Activated CD4-positive, alpha-beta T cell treated with anti-CD3 and anti-CD28 coated beads, Interleukin-2, Interleukin-6, amounts not matched to agents 100 ng/mL and 50 ng/mL, durations not matched to agents 16 hours and 8 hours (primary cell): ENCODE results near the gene CTU2.
A peak's percentile ranks its signal among the peaks of the same experiment; 100 is the strongest.
"Not testable (repeated sequence)": the region's sequence is repeated elsewhere in the genome, so short reads cannot be mapped to it uniquely, and the experiment has no call there.

Experiments used
- DNase-seq: peaks from one replicate; pipeline ENCODE4 v3.0.0-alpha.2; 2020

The CTU2 gene

GRCh38 chr16:88706229-88706964, at the start of gene CTU2, which contains the start of gene RNF166:
TSS of gene CTU2 (plus strand) at chr16:88706503. CDS start at chr16:88706531, 28 bp downstream.
TSS of gene RNF166 (minus strand) at chr16:88706408. CDS start at chr16:88706325, 83 bp downstream.
- DNase-seq = peak; percentile 96

GRCh38 chr16:88657371-88657770, 48.9 kb upstream of the CTU2 start:
- no peak for DNase-seq

GRCh38 chr16:88658714-88659113, 47.6 kb upstream of the CTU2 start:
- no peak for DNase-seq

GRCh38 chr16:88659160-88659559, 47.1 kb upstream of the CTU2 start:
- DNase-seq = no peak

DNA sequence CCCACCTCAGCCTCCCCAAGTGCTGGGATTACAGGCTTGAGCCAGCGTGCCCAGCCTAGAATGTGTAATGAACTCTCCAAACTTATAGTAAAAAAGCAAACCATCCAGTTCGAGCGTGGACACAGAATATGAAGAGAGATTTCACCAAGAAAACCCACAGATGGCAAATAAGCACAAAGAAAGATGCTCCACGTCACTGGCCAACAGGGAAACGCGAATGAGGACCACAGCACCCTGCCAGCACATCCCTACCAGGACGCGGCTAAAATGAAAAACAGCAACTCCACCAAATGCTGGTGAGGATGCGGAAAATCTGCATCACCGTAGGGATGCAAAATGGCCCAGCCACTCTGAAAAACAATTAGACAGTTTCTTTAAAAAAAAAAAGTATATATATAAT, 44.8 kb upstream of the CTU2 start:
- DNase-seq = no peak

DNA sequence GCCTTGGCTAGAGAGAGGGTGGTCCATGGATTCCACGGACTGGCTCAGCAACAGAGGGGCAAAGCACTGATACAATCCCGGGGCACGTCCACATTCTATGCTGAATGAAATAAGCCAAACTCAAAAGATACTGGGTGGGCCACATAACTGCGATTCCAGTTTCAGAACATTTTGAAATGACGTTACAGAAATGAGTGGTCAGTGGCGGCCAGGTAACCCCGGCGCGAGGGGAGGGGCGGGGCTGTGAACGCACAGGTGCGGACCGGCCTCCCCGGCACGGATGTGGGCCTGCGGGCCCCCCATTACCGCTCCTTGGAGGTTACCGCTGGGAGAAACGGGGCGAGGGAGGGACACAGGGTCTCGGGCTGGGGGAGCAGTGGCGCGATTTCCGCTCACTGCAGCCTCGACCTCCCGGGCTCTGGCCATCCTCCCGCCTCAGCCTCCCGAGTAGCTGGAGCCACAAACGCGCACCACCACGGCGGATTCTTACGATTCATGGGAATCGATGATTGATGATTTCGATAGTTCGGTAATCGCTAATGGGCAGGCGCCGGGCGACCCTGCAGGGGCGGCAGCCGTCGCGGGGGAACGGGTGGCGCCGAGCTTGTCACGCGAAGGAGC, 44.0 kb upstream of the CTU2 start:
- DNase-seq = peak; percentile 39

DNA sequence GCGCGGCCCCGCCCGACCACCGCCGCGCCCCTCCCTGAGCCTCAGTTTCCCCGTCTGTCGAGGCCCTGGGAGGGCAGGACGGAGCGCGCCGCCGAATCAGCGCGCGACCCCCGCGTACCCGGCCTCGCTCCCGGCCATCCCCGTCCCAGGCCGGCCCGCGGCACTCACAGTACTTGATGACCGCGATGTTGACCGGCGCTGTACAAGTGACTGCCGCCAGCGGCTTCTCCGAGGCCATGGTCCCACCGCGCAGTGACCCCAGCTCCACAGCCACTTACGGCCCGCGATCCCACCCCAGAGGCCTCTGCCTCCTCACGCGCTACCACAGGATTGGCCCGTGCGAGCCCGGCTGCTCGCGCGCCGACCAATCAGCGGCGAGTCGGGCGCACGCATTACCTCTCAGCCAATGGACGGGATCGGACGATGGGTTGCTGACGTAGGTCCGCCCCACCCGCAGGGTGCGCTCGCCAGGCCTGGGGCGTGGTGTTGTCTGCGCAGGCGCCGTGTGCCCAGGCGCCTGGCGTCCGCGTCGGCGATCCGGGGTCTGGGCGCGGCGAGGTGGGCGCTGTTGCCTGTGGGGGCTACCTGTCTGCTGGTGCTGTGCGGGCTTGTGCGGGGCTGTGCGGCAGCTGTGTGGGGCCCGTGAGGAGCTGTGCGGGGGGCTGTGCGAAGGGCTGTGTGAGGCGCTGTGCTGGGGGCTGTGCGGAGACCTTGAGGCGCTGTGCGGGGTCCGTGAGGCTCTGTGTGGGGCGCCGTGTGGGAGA, 43.3 kb upstream of the CTU2 start, which contains the start of gene MVD:
Gene MVD, minus strand, starts transcription at position 249 of the 764 bp plus-strand sequence. Its CDS starts 11 bp downstream, at position 238.
- DNase-seq = peak; percentile 98

GRCh38 chr16:88665148-88665547, 41.2 kb upstream of the CTU2 start:
- no peak for DNase-seq

GRCh38 chr16:88665570-88665969, 40.7 kb upstream of the CTU2 start:
- DNase-seq = no peak

- no peak for DNase-seq
These were observed 38.8 kb upstream of the CTU2 start for GRCh38 chr16:88667461-88667860.

- not testable (repeated sequence) for DNase-seq
These were observed 36.8 kb upstream of the CTU2 start for GRCh38 chr16:88669493-88669892.

- no peak for DNase-seq
These were observed 36.3 kb upstream of the CTU2 start for GRCh38 chr16:88669980-88670379.

DNA sequence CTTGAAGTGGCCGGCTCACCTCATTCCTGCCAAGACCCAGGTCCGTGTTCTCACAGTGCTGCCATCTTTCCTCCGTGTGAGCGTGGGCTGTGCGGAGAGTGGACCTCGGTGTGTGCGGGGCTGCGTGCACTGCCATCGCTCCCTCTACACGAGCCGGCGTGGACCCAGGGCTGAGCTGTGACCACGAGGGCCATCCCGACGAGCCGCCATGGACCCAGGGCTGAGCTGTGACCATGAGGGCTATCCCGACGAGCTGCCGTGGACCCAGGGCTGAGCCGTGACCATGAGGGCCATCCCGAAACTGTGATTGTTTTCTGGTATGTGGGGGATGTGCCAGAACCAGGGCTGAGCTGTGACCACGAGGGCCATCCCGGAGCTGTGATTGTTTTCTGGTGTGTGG, 34.5 kb upstream of the CTU2 start:
- no peak for DNase-seq

DNA sequence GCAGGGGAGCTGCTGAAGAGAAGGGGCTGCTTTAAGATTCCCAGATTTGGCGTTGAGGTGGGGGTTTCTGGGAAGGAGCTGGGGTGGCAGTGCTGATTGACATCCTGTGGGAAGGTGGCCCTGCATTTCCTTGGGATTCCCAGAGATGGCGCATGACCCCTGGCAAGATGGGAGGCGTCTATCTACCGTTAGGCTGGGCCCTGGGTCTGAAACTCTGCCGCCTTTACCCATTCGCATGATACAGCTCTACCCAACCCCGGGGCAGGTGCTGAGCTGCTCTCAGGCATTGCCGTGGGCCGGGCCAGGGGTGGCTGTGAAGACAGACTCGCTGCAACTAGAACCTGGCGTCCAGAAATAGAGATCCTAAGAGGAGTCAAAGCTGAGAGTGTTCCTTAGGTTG, 33.5 kb upstream of the CTU2 start:
- no peak for DNase-seq

DNA sequence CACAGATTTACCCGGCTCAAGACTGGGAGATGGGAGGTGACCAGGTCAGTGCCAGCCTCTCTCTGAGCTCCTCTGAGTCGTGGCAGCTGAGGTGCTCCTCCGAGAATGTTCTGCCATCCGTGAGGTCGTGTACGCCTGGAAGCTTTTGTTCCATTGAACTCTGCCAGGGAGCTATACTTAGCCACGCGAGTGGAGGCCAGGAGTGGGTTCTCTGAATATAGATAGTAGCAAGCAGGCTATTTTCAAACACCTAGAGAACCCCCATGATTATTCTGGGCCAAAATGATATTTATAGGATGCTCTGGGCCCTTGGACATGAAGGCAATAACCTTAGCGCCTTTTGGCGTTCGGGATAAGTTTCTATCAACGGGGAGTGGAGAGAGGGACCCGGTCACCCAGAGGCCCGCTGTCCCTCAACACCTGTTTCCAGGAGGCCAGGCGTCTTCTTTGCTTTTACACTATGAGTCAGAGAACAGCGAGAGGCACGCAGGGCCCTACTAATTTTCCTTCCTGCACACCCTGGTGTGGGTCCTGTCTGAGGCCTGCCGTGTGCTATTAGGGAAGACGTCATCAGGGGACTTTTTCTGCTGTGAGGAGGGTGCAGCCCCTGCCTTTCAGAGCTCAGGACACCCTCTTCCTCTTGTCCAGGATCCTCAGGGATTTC, 32.5 kb upstream of the CTU2 start:
- no peak for DNase-seq

DNA sequence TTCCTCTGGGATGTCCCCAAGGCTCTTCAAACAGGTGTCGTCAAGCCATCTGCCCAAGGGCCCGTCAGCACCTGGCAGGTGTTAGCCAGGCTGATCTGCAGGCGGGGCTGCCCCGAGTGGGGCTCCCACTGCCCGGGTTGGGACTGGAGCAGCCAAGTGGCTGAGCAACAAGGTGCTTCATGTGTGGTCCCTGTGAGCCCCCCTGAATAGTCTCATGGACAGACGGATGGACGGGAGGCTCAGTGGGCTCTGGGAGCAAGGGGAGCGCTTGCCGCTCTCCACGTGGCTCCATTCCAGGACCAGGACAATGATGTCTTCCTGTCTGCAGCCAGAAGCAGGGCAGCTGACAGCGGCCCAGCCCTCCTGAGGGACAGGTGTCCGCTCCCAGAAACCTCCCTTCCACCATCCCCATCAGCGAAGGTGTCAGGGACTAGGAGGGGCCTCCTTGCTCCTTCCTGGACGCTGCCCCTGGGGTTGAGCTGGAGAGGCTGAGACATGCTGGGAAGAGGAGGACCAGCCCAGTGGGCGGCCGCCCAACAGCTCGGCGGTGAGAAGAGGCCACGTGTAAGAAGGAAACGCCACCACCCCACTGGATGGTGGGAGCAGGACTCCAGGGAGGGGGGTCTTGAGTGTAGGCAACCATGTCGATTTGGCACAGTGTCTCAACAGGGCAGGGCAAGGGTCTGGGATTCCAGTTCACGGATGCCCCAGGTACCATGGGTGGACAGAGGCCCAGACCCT, 29.6 kb upstream of the CTU2 start:
- DNase-seq = no peak

GRCh38 chr16:88677721-88678120, 28.6 kb upstream of the CTU2 start:
- no peak for DNase-seq

DNA sequence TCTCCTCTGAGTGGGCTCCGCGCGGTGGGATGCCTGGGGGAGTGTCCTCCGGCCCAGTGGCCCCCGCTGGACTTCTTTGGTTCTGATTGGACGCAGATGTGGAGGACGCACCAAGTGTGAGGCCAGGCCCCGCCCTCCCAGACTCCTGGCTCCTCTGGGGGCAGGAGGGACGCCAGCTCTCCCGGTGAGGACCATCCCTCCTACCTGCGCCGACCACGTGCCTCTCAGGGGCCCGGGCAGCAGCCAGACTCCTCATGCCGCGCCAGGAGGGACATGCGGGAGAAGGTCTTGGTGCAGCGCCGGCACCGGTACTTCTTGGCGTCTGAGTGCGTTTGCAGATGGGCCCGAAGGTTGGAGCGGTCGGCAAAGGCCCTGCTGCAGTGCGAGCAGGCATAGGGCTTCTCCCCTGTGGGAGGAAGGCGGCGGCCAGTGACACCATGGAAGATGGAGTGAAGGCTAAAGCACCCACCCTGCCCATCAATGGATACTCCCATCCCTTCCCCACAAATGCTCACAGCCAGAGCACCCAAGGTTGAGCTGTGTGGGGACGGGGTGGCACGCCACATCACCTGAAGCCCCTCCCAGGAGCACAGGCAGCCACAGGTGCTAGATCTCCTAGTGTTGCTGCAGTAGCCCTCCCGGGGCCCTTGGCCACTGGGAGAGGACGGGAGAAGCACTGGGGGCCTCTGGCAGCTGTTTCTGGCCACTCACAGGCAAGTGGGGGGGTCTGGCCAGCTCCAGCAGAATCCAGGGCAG, 27.9 kb upstream of the CTU2 start:
- DNase-seq = no peak

DNA sequence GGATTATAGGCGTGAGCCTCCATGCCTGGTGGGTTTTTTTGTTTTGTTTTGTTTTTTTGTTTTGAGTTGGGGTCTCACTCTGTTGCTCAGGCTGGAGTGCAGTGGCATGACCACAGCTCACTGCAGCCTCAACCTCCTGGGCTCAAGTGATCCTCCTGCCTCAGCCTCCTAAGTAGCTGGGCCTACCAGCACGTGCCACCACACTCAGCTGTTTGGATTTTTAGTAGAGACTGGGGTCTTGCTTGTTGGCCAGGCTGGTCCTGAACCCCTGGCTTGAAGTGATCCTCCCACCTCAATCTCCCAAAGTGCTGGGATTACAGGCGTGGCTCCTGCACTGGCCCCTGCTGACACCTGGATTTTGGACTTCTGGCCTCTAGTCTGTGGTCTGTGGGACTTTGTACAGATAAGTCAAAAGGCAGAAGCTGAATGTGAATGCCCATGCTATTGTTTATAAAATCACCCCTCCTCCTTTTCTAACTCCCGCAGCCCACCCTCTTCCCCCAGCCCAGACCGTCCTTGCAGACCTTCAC, 25.7 kb upstream of the CTU2 start:
- no peak for DNase-seq

DNA sequence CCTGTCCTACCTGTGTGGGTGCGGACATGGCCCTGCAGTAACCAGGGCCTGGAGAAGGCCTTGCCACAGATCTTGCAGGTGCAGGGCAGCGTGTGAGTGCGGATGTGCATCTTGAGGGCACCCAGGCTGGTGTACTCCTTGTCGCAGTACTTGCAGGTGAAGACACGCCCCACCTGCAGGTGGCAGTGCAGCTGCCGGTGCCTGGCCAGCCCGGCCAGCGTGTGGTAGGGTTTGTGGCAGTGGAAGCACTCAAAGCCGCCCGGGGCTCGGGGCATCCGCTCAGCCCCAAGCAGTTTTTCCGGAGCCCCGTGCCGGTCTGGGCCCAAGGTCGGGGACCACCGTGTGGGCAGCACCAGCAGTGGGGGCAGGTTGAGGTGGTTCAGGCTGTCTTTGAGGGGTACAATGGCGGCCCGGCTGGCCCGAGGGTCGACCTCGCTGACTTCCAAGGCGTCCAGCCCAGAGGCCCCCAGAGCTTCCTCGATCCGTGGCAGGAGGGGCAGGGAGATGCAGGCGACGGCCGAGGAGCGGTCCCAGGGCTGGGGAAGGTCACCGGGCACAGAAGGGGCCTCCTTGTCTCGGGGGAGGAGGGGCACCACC, 25.1 kb upstream of the CTU2 start:
- peak; percentile 71 for DNase-seq
